GM18526 (cell line): ENCODE results near the gene PIP4K2C.

Experiments used
- POLR2A ChIP-seq: IDR thresholded peaks from 3 replicates; pipeline ENCODE4 v1.6.1; 2011; ENCODE audit not compliant: insufficient read length; ENCODE audit errors: extremely low read depth

PIP4K2C gene

DNA sequence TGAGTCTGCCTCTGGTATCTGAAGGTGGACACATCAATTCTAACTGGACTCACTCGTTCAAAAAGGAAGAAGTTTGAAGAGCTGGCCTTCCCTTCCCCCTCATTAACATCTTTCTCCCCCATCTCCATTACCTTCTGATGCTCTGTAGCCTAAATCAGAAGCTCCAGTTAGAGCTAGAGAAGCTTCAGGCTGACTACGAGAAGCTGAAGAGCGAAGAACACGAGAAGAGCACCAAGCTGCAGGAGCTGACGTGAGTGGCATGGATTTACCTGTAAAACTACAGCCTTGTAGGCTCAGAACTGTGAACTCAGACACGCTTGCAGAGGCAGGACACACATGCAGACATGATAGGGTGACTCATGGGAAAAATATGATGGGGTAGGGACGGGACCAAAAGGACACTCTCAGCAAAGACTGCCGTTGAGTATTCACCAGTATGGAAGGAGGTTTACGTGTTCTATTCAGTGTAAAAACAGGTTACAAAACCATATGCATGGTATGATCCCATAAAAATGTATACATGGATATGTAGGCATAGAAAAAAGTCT lies 14.3 kb upstream of the PIP4K2C start:
- no peak for TF ChIP-seq POLR2A

DNA sequence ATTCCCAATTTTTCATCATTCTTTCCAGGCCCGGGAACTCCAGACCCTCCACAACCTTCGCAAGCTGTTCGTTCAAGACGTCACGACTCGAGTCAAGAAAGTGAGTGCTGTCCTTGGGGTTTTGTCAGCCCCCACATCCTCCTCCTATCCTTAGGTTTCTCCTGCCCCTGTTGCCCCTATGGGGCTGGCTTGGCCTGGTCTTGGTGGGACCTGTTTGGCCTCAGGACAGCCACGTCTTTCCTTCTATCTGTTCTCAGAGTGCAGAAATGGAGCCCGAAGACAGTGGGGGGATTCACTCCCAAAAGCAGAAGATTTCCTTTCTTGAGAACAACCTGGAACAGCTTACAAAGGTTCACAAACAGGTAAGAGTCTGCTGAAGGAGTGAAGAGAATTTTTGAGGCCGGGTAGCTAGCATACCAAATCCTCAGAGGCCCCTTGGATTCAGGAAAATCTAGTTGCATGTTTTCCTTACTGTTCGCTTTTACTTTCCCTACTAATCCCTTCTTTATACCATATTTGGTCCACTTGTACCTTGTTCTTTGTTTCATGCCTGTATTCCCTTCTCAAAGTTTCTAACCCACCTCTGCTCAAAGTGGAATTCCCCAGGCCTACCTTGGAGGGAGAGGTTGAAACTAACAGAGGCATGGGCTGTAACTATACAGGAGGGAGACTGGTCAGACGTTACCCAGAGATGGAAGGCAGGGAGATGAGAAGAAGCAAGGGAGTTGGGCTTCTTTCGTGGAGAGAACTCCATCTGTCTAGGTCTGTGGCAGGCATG lies 12.8 kb upstream of the PIP4K2C start:
- TF ChIP-seq POLR2A, result no peak

DNA sequence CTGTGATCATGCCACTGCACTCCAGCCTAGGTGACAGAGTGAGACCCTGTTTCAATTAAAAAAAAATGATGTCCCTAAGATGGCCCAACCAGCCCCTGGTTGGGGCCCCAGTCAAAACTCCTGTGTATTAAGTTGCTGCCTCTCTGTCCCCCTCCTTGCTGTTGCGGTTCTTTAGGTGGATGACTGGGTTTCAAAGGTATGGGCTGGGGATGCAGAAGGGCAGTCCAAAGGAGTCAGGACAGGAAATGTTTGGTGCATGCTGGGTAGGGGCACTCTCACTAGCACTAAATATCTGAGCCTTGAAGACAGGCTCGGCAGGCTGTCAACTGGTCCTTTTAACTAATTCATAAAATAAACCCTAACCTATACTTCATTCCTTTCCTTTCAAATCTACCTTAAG lies 12.0 kb upstream of the PIP4K2C start:
- no peak for TF ChIP-seq POLR2A

DNA sequence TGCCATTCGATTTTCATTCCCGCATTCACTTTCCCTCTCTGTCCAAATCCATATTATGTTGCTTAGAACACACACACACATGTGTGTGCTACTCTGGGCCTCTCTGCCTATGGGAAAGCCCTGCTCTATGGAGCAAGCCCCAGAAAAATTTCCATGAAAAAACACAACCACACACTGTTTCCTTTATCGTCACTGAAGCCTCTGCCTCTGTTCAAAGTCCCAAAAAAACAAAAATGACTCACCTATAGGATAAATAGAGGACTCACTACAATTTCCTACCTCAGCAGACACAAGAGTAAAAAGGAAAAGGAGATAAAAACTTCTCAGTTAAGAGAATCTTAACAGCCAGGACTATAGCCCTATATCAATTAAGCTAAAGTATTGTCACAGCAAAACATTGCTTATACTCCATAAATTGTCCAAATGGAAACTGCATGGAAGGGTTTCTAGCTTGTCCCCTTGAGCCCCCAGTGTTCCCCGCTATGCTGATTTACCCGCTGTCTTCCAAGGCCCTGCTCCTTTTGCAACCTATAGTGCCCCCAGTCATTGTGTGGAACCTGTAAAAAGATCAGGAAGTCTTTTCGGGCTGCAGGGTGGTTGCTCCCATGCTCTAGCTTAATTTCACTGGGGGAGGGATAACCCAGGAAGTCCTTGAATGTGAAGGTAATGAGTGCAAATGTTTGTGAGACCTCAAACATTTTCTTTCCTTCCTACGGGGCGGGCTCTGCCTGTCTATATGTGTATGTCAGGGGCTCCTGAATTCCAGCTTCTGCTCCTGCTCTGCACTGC lies 11.1 kb upstream of the PIP4K2C start:
- TF ChIP-seq POLR2A, result no peak

DNA sequence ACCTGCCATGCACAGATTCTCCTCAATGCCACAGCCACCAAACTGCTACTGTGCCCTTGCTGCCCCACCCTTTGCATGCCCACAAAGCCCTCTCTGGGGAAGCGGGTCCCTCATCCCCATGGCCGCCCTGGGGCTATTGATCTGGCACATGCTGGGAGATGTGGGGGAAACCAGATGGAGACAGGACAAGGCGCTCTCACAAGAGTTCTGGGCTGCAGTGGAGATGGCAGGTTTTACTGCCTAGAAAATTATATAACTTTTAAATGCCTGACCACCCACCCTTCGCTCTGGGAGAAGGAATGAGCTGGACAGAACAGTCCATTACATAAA lies 10.6 kb upstream of the PIP4K2C start:
- no peak for TF ChIP-seq POLR2A

DNA sequence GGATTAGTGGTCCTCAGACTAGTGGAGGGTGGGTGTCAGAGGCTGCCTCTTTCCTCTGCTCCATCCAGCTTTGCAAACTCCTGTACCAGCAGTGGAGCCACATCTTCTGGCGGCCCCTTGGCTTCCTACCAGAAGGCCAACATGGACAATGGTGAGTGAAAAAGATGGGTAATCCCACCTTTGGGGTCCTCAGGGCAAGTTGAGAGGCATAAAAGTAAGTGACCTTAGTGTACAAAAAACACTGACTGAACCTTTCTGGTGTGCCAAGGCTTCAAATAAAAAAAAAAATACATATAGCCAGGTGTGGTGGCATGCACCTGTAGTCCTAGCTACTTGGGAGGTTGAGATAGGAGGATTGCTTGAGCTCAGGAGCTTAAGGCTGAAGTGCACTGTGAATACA lies 9.2 kb upstream of the PIP4K2C start:
- TF ChIP-seq POLR2A, result no peak

DNA sequence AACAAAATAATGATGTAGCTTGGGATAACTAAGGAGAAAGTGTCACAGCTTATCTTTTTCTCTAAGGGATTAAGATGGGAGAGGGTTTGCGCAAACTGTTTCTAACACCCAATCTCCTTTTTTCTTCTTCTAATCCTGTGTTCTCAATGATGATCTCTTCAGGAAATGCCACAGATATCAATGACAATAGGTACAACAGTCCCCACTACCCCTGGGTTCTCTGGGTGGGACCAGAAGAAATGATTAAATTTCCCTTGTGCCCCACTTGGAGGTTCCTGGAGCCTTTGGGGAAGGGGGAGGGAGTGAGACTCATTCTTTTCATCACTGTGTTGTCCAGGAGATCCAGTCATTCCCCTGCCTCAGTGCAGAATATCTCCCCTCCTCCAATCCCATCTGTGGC lies 8.6 kb upstream of the PIP4K2C start:
- no peak for TF ChIP-seq POLR2A

DNA sequence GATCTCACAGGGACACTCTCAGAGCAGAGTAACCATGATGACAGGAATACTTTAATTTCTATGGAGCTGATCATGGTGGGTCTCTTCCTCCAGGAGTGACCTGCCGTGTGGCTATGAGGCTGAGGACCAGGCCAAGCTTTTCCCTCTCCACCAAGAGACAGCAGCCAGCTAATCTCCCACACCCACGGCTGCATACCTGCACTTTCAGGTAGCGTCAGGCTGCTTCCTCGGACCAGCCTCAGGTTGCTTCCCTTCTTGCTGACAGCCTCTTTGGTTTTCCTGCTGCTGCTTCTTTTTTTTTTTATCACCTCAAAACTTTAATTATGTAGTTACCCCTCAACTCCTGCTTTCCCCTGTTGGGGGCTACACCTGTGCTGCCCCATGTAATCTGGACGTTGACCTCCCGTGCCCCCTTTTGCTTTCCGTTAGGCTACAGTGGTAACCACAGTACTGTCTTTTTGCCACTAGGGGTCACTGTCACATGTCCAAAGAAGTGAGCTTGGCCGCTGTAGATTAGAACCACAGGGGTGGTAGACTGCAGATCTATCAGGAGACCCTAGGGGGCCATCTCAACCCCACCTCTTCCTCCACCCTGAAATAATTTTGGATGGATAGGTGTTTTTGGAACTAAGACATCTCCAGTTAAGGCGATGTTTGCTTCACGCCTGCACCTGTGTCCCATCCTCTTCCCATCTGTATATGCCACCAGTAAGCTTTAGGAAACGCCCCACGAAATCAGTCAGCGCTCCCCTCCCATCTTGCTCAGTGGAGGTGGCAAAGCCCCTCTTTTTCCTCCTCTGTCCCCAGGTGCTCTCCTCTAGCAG lies 7.8 kb upstream of the PIP4K2C start:
- TF ChIP-seq POLR2A, result no peak

DNA sequence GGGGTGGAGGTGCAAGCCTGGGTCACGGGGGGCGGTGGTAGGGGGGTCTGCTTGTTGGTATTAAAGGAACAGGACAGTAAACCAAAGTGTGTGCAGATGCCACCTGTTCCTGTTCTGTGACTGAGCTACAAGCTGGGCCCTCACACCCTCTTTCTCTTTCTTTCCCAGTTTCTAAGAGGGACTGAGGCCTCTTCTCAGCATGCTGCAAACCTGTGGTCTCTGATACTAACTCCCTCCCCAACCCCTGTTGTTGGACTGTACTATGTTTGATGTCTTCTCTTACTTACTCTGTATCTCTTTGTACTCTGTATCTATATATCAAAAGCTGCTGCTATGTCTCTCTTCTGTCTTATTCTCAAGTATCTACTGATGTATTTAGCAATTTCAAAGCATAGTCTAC lies 6.9 kb upstream of the PIP4K2C start:
- no peak for TF ChIP-seq POLR2A

DNA sequence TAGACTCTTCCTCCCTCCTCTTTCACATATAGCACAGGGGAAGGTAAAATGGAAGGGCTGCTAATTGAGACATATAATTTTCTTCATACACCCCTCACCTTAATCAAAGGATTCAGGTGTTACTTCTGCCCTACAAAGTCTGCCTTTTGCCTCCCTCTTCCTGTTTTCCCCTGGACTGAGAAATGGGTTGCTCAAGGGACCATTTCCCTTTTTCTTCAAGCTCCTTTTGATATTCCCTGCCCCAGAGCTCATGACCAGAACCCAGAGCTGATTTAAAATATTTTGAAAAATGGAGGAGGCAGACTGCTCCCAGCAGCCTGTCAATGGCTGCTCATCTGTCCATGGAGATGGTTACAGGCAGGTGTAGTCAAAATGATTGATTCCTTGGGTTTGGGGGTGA lies 6.3 kb upstream of the PIP4K2C start:
- no peak for TF ChIP-seq POLR2A

DNA sequence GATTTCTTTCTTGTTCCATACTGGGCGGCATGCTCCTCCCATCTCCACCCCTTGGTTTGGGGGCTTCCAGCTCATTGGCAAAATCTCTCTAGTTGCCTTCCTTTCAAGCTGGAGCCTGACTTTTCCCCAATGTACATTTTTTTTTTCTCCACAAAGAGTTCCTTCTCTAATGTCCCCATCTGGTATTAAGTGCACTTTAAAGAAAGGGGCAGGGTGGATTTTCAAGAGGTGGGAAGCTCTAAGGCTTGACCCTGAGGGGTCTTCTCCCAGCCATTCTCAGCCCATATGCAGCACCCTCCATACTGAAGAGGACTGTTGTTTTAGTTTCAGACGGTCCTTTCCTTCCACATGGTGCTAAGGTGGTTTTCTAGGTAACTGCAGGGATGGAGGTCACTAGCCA lies 5.8 kb upstream of the PIP4K2C start:
- TF ChIP-seq POLR2A, result no peak

DNA sequence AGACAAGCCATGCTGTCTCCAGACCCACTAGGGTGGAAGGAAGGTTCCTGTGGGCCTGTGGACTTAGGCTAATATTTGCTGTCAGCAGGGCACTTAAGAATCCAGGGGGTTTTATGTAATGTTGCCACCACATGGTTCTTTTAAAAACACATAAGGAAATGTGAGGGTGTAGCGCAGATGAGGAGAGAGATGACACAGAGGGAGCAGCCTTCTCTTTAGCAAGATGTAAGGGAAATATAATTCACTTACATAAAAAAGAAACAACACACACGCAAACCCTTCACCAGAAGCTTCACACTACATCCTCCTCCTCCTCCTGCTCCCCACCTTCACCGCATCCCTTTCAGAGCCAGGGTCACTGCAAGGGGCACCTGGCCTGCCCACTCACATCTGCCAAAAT lies 4.9 kb upstream of the PIP4K2C start:
- no peak for TF ChIP-seq POLR2A

DNA sequence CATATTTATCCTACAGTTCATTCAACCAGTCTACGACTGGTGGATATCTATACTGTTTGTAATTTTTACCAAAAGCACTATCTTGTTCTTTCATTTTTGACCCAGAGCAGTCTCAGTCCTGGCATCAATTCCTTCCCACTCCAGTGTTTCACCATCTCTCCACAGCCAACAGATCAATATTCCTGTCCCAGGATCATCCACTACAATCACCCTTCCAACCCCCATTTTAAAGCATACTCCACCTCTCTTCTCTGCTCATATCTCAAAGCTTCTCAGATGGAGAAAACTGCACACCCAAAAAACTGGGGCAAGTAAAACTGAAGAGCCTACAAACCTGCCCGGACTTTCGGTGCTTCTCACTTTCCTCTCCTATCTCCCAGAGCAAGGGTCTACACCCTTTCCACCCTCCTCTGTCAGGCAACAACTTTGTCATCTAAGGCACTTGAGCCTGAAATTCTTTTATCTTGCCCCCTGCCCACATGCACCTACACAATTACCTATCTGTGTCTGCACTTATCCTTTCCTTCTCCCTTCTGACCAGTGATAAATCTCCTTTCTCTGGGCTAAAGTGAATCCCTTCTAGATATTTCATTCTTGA lies 4.1 kb upstream of the PIP4K2C start:
- TF ChIP-seq POLR2A, result no peak

DNA sequence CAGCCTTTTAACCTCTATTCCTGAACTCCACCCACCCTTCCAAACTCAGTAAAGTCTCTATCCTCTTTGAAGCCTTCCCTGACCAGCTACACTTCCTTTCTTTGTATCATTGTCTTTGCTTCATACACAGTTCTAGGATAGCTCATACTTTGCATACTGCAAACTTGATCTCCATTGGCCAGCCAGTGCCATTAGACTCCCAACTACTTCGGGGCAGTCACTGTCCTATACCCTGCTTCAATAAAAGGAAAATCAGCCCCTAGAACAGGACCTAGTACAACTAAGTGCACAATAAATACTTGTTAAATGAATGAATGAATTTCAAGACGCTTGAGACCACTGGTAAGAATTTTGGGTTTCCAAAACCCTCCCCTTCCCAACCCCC lies 521 bp upstream of the PIP4K2C start:
- no peak for TF ChIP-seq POLR2A

DNA sequence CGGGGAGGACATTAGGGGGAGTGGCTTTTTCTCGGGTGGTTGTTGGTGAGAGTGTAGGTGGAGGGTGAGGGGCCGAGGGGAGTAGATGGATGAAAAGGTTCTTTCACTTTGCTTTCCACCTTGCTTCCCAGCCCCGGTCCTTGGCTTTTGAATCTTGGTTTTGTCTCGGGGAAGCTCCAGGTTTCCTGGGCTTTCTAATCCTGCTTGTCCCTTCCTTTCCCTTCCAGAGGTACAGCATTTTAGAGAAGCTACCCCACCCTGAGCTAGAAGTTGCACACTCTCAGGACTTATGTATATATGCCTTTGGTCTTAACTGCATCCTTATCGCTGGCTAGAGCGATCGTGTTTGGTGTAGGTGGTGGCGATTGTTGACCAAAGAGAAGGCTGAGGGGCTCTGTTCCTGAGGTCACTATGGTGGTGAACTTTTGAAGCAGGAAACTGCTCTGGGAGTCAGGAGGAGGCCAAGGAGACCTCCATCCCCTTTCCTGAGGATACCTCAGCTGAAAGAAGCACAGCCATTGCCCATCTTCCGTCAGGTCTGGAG lies 862 bp downstream of the PIP4K2C start:
- TF ChIP-seq POLR2A, result no peak
